ENCODE results near the gene NUTF2.

The NUTF2 gene

GRCh38 chr16:67806428-67807147 is 40.1 kb upstream of the NUTF2 start, which contains the start of the genes RANBP10 and TSNAXIP1:
Gene RANBP10, minus strand, starts transcription at chr16:67806560. Its CDS starts 24 bp downstream, at chr16:67806536.
Gene TSNAXIP1, plus strand, starts transcription at chr16:67806889. Its CDS starts 261 bp downstream, at chr16:67807150.
- Histone ChIP-seq H3K4me3 (ENCODE audit: low read length) (peak within 1 kb of the TSS; percentile 94), H3K4me2 (ENCODE audit: low read length) (peak within 1 kb of the TSS; percentile 94), H3K36me3 (ENCODE audit: control insufficient read depth, low read length) (peaks cover 22% of the 10 kb centered on the region), H3K27me3 (ENCODE audit: control insufficient read depth, low read length) (0 out of 2 replicates have a peak, but pooled peaks cover under 1% of the 10 kb centered on the region), H3K9me2 (replicated peaks; ENCODE audit: control insufficient read depth, low read length) (no peaks in the 10 kb centered on the region), H3F3A (ENCODE audit: control insufficient read depth, insufficient read depth) (no peaks in the 10 kb centered on the region), H3K4me1 (ENCODE audit: control insufficient read depth, low read length) (peaks cover 37% of the 10 kb centered on the region), H3K9me3 (ENCODE audit: control insufficient read depth, insufficient read depth, low read length) (no peaks in the 10 kb centered on the region), H3K27ac (ENCODE audit: low read depth, low read length) (peak within 1 kb of the TSS; percentile 19; the same call in 1 of the 2 replicates), H3K79me2 (ENCODE audit: control insufficient read depth, low read length) (peaks cover 35% of the 10 kb centered on the region), H4K20me1 (ENCODE audit: control insufficient read depth, insufficient read depth, low read depth, low read length) (no peaks in the 10 kb centered on the region)
- TF ChIP-seq EZH2phosphoT487 (IDR thresholded peaks at IDR 0.05; ENCODE audit: borderline replicate concordance, low read length) (no peak), CTCF (IDR thresholded peaks at IDR 0.05; ENCODE audit: low read depth, low read length, poor library complexity, severe bottlenecking) (no peak)

- Histone ChIP-seq H3K27me3 (ENCODE audit: control insufficient read depth, low read length) (0 out of 2 replicates have a peak, but pooled peaks cover 2% of the 10 kb centered on the region), H3F3A (ENCODE audit: control insufficient read depth, insufficient read depth) (no peaks in the 10 kb centered on the region), H3K79me2 (ENCODE audit: control insufficient read depth, low read length) (peaks cover 34% of the 10 kb centered on the region), H3K4me3 (ENCODE audit: low read length) (peak overlapping the region; percentile 94), H3K4me2 (ENCODE audit: low read length) (peak overlapping the region; percentile 83), H3K9me2 (replicated peaks; ENCODE audit: control insufficient read depth, low read length) (no peaks in the 10 kb centered on the region), H4K20me1 (ENCODE audit: control insufficient read depth, insufficient read depth, low read depth, low read length) (no peaks in the 10 kb centered on the region), H3K36me3 (ENCODE audit: control insufficient read depth, low read length) (peaks cover 20% of the 10 kb centered on the region), H3K27ac (ENCODE audit: low read depth, low read length) (no peak overlapping the region), H3K4me1 (ENCODE audit: control insufficient read depth, low read length) (peaks cover 31% of the 10 kb centered on the region), H3K9me3 (ENCODE audit: control insufficient read depth, insufficient read depth, low read length) (no peaks in the 10 kb centered on the region)
- TF ChIP-seq CTCF (IDR thresholded peaks at IDR 0.05; ENCODE audit: low read depth, low read length, poor library complexity, severe bottlenecking) (no peak), EZH2phosphoT487 (IDR thresholded peaks at IDR 0.05; ENCODE audit: borderline replicate concordance, low read length) (no peak)
Observed at GRCh38 chr16:67807148-67807682, 39.5 kb upstream of the NUTF2 start.

- Histone ChIP-seq H3K4me2 (ENCODE audit: low read length) (no peak overlapping the region), H4K20me1 (ENCODE audit: control insufficient read depth, insufficient read depth, low read depth, low read length) (no peaks in the 10 kb centered on the region), H3K79me2 (ENCODE audit: control insufficient read depth, low read length) (no peaks in the 10 kb centered on the region), H3K9me3 (ENCODE audit: control insufficient read depth, insufficient read depth, low read length) (no peaks in the 10 kb centered on the region), H3K9me2 (replicated peaks; ENCODE audit: control insufficient read depth, low read length) (no peaks in the 10 kb centered on the region), H3K27me3 (ENCODE audit: control insufficient read depth, low read length) (0 out of 2 replicates have a peak, but pooled peaks cover 2% of the 10 kb centered on the region), H3K36me3 (ENCODE audit: control insufficient read depth, low read length) (no peaks in the 10 kb centered on the region), H3F3A (ENCODE audit: control insufficient read depth, insufficient read depth) (no peaks in the 10 kb centered on the region), H3K27ac (ENCODE audit: low read depth, low read length) (no peak overlapping the region), H3K4me3 (ENCODE audit: low read length) (no peak overlapping the region), H3K4me1 (ENCODE audit: control insufficient read depth, low read length) (peaks cover 8% of the 10 kb centered on the region)
- TF ChIP-seq EZH2phosphoT487 (IDR thresholded peaks at IDR 0.05; ENCODE audit: borderline replicate concordance, low read length) (no peak), CTCF (IDR thresholded peaks at IDR 0.05; ENCODE audit: low read depth, low read length, poor library complexity, severe bottlenecking) (no peak)
Observed at GRCh38 chr16:67811899-67812298, 34.8 kb upstream of the NUTF2 start.
